Left forelimb (tissue), 1 donor: ENCODE measurements around the gene SPTA1.

Experiments
- DNase-seq: peaks from one replicate; pipeline ENCODE4 v3.0.0-alpha.2; 2018; ENCODE audit warnings: low spot score

SPTA1 gene

GRCh38 chr1:158685085-158685484, 1.4 kb downstream of the SPTA1 start:
- no peak for DNase-seq

- DNase-seq = no peak
Observed at GRCh38 chr1:158681606-158682005, 4.9 kb downstream of the SPTA1 start.

- no peak for DNase-seq
Observed at GRCh38 chr1:158679289-158679688, 7.2 kb downstream of the SPTA1 start.

GRCh38 chr1:158675563-158676323, 10.8 kb downstream of the SPTA1 start:
- DNase-seq = no peak

GRCh38 chr1:158674302-158674701, 12.2 kb downstream of the SPTA1 start:
- DNase-seq = no peak

GRCh38 chr1:158666037-158666436, 20.5 kb downstream of the SPTA1 start:
- DNase-seq = no peak

GRCh38 chr1:158654571-158654970, 31.9 kb downstream of the SPTA1 start:
- DNase-seq = no peak

GRCh38 chr1:158654086-158654485, 32.4 kb downstream of the SPTA1 start:
- DNase-seq = no peak

- DNase-seq = no peak
Observed at GRCh38 chr1:158652721-158653334, 33.7 kb downstream of the SPTA1 start.

- DNase-seq = no peak
Observed at GRCh38 chr1:158649052-158649451, 37.5 kb downstream of the SPTA1 start.

GRCh38 chr1:158646465-158646864, 40.0 kb downstream of the SPTA1 start:
- no peak for DNase-seq

- DNase-seq = no peak
Observed at GRCh38 chr1:158644449-158644848, 42.1 kb downstream of the SPTA1 start.

- DNase-seq = no peak
Observed at GRCh38 chr1:158638904-158639303, 47.6 kb downstream of the SPTA1 start.

GRCh38 chr1:158638146-158638545, 48.4 kb downstream of the SPTA1 start:
- DNase-seq = no peak

- no peak for DNase-seq
Observed at GRCh38 chr1:158613764-158614163, 72.8 kb downstream of the SPTA1 start.

- DNase-seq = no peak
Observed at GRCh38 chr1:158611916-158612315, 74.6 kb downstream of the SPTA1 start.

- DNase-seq = no peak
Observed at GRCh38 chr1:158607296-158607695, 79.2 kb downstream of the SPTA1 start.

GRCh38 chr1:158604968-158605367, 81.5 kb downstream of the SPTA1 start, which contains the start of gene OR10Z1:
TSS of gene OR10Z1 (plus strand) at chr1:158605268. CDS start at chr1:158606439, 1,171 bp downstream.
- no peak for DNase-seq

GRCh38 chr1:158600735-158601134, 85.8 kb downstream of the SPTA1 start:
- DNase-seq = no peak

- DNase-seq = no peak
Observed at GRCh38 chr1:158586942-158587341, 99.6 kb downstream of the SPTA1 start.

- no peak for DNase-seq
Observed at GRCh38 chr1:158583962-158584361, 102.6 kb downstream of the SPTA1 start.

GRCh38 chr1:158579733-158580132, 106.8 kb downstream of the SPTA1 start, which contains the start of gene OR10X1:
TSS of gene OR10X1 (minus strand) at chr1:158579899. CDS start at chr1:158579899, 0 bp downstream.
- DNase-seq = no peak

GRCh38 chr1:158577561-158577960, 109.0 kb downstream of the SPTA1 start:
- no peak for DNase-seq

- DNase-seq = no peak
Observed at GRCh38 chr1:158572226-158572625, 114.3 kb downstream of the SPTA1 start.
